Esophagus squamous epithelium (tissue), 4 donors: ENCODE data around the gene SVOP.

Experiments
- CTCF ChIP-seq, 6 experiments: fragments of 450-650 bp in 4 of 6; fragments of 200-600 bp in 2 of 6; sonication (generic) in 2 of 6; IDR thresholded peaks; one replicate each; pipeline ENCODE4 v1.5.1; 2016 to 2019; ENCODE audit warnings: antibody characterized with exemption in 6 of 6, mild to moderate bottlenecking in 4 of 6, moderate library complexity in 4 of 6
- POLR2A ChIP-seq, 4 donors: fragments of 450-650 bp; IDR thresholded peaks; one replicate each; pipeline ENCODE4 v1.6.1; 2017; ENCODE audit warnings: antibody characterized with exemption in 4 of 4, mild to moderate bottlenecking in 4 of 4, moderate library complexity in 3 of 4

DNA sequence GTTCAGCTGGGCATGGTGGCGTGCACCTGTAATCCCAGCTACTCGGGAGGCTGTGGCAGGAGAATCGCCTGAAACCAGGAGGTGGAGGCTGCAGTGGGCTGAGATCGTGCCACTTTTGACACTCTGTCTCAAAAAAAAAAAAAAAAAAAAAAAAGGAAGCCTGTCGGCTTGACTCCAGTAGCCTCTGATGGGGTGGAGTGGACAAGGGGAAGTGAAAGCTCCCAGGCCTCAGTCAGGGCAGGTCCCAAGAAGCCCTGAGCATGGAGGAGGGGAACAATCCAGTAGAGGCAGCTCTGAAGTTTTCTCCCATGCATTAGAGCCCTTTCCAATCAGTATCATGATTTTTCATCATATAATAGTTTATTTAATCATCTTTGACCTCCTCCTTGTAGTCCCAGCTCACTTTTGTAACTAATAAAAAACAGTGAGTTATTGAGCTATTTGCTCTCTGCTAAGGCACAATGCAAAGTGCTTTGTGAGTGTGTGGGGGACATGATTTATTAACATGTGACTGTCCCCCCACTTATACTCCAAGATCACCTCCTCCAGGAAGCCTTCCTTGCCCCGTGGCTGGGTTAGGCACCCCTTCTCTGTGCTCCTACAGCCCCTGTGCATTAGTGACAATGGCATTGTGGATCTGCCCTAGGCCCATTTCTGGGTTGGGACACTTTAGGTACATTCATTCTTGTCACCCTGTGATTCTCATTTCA lies 158.8 kb downstream of the SVOP start:
- no peak for TF ChIP-seq POLR2A (IDR thresholded peaks at IDR 0.05)
- no peak for TF ChIP-seq CTCF (IDR thresholded peaks at IDR 0.05)
